GM13977 (cell line): Measurements from ENCODE around the gene MMP25.

ENCODE experiments used
- DNase-seq: peaks from one replicate; pipeline ENCODE4 v3.0.0; 2012; ENCODE audit warnings: low spot score
- CTCF ChIP-seq: IDR thresholded peaks from 2 replicates; pipeline ENCODE4 v1.5.1; 2012; ENCODE audit warnings: mild to moderate bottlenecking, control low read depth; ENCODE audit not compliant: insufficient read depth; ENCODE audit errors: extremely low read depth, missing control alignments
- in situ Hi-C: fragments of 300-500 bp; cut with MboI; formaldehyde crosslinking; loops from one replicate; pipeline ENCODE4 v1.12.0; 2022; ENCODE audit warnings: low sequenced_read_pairs, low pct_unique_long_range_greater_than_20kb, mixed read lengths, inconsistent platforms; ENCODE audit not compliant: unreplicated experiment

The MMP25 gene

GRCh38 chr16:3088925-3089716 is 42.8 kb downstream of the MMP25 start:
- in situ Hi-C loops = no loop called here
- DNase-seq = peak; percentile 9
- TF ChIP-seq CTCF = no peak

- in situ Hi-C loops = no loop called here
- DNase-seq = peak; percentile 16
- TF ChIP-seq CTCF = no peak
Measured at GRCh38 chr16:3089717-3090592, 43.6 kb downstream of the MMP25 start.

- DNase-seq = no peak
- TF ChIP-seq CTCF = no peak
- in situ Hi-C loops = no loop called here
Measured at GRCh38 chr16:3091551-3091950, 45.2 kb downstream of the MMP25 start.

GRCh38 chr16:3092501-3092941 is 46.2 kb downstream of the MMP25 start:
- TF ChIP-seq CTCF = no peak
- in situ Hi-C loops = no loop called here

GRCh38 chr16:3094289-3095027 is 48.1 kb downstream of the MMP25 start:
- in situ Hi-C loops = no loop called here
- peak; percentile 66 for TF ChIP-seq CTCF
- DNase-seq = peak; percentile 78

More at GRCh38 chr16:3092501-3092941, 46.2 kb downstream of the MMP25 start:
- peak; percentile 9 for DNase-seq

GRCh38 chr16:3095869-3096268 is 49.5 kb downstream of the MMP25 start:
- in situ Hi-C loops = no loop called here
- peak; percentile 93 for DNase-seq
- peak; percentile 46 for TF ChIP-seq CTCF
